Activated CD4-positive, alpha-beta memory T cell treated with anti-CD3 and anti-CD28 coated beads for 36 hours (primary cell): ENCODE results near the gene ZXDC. TPM values are rescaled to one million over a fixed set of nuclear protein-coding genes. Genes with fewer than 3 reads are reported as not detected.

Source experiments
- CTCF ChIA-PET: fragments of 350-600 bp; sonication (Branson Sonifier 250); formaldehyde crosslinking; loops from one replicate; lab custom pipeline; 2021; ENCODE audit warnings: antibody characterized with exemption, inconsistent platforms; lab: Charles Lee
- POLR2A ChIA-PET: fragments of 350-600 bp; sonication (Branson Sonifier 250); formaldehyde crosslinking; loops from one replicate; lab custom pipeline; 2021; ENCODE audit warnings: antibody characterized with exemption; lab: Charles Lee
- DNase-seq: peaks from one replicate; pipeline ENCODE4 v3.0.0-alpha.2; 2020
- H3K27ac Mint-ChIP-seq: one replicate; pipeline ENCODE4 v1.8.0; 2021; ENCODE audit warnings: mixed read lengths
- H3K27me3 Mint-ChIP-seq: one replicate; pipeline ENCODE4 v1.8.0; 2021; ENCODE audit warnings: mixed read lengths
- H3K36me3 Mint-ChIP-seq: one replicate; pipeline ENCODE4 v1.8.0; 2021; ENCODE audit warnings: mixed read lengths
- H3K4me1 Mint-ChIP-seq: one replicate; pipeline ENCODE4 v1.8.0; 2021; ENCODE audit warnings: low read depth, mixed read lengths
- H3K4me3 Mint-ChIP-seq: one replicate; pipeline ENCODE4 v1.8.0; 2021; ENCODE audit warnings: mild to moderate bottlenecking, mixed read lengths
- H3K9me3 Mint-ChIP-seq: one replicate; pipeline ENCODE4 v1.8.0; 2021; ENCODE audit warnings: mixed read lengths
- intact Hi-C: fragments of 100-400 bp; cut with micrococcal nuclease; formaldehyde crosslinking; loops from one replicate; pipeline ENCODE4 v1.15.1; 2023
- total RNA-seq, 2 experiments: library from RNA; stranded (reverse); gene quantifications; one replicate each; pipeline ENCODE4 v1.2.3, GENCODE V29; 2021

ZXDC gene
- total RNA-seq, 2 experiments from 2014 or later, result 18.2 to 19.1 TPM

GRCh38 chr3:126517291-126517951 lies 41.7 kb upstream of the ZXDC start, which contains the start of gene UROC1:
Gene UROC1 (minus strand): TSS chr3:126517773. CDS start chr3:126517719, 54 bp downstream.
- Mint-ChIP-seq H3K9me3 (no peaks in the 10 kb centered on the region), H3K27me3 (no peaks in the 10 kb centered on the region), H3K4me1 (no peaks in the 10 kb centered on the region), H3K27ac (no peak within 1 kb of the TSS), H3K4me3 (no peak within 1 kb of the TSS), H3K36me3 (no peaks in the 10 kb centered on the region)
- ChIA-PET CTCF (no interaction called here), POLR2A (no interaction called here)
- DNase-seq, result no peak
- intact Hi-C loops, result no loop called here

DNA sequence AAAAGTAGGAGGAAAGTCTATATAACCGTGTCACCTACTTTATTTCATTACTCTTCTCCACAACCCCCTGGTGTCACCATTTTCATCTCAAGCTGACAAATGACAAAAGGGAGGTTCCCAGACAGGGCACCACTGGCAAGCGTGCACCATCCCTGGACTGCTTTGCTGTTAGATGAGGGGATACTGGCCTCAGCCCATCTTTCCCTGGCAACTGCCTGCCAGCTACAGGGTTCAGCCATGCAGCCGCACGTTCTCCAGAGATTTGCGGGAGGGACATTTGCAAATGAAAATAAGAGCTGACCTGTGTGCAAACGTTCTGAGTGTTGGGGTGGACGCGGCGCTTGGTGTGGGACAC lies 41.2 kb upstream of the ZXDC start:
- ChIA-PET CTCF (no interaction called here), POLR2A (no interaction called here)
- Mint-ChIP-seq H3K9me3 (no peaks in the 10 kb centered on the region), H3K27me3 (no peaks in the 10 kb centered on the region), H3K36me3 (no peaks in the 10 kb centered on the region), H3K27ac (no peak overlapping the region), H3K4me3 (no peak overlapping the region), H3K4me1 (no peaks in the 10 kb centered on the region)
- no peak for DNase-seq
- intact Hi-C loops, result no loop called here

DNA sequence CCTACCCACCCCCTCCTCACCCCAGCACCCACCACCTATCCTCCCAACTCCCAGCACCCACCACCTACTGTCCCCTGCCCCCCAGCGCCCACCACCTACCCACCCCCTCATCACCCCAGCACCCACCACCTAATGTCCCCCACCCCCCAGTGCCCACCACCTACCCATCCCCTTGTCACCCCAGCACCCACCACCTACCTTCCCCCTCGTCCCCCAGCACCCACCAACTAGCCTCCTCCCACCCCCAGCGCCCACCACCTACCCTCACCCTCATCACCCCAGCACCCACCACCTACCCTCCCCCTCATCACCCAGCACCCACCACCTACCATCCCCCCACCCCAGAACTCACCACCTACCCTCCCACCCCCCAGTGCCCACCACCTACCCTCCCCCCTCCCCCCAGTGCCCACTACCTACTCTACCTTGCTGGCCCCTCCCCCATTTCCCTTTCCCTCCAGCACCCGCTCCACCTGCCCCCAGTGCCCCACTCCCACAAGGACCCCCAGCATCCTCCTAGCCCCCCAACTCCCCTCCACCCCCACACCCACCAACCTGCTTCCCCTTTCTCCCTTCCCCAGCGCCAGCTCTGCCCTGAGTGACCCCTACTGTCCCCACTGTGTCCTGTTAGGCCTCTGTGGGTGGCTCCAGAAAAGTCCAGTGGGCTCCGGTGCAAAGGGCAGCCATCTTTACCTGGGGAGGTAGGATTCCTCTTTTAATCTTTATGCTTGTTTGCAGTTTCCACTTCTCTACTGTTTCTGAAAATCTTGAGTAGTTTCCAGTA lies 40.7 kb upstream of the ZXDC start:
- H3K4me1 Mint-ChIP-seq, result no peaks in the 10 kb centered on the region
- intact Hi-C loops, result no loop called here
- no peaks in the 10 kb centered on the region for H3K27me3 Mint-ChIP-seq
- H3K4me3 Mint-ChIP-seq, result no peak overlapping the region
- POLR2A ChIA-PET, result no interaction called here
- no peaks in the 10 kb centered on the region for H3K36me3 Mint-ChIP-seq
- H3K9me3 Mint-ChIP-seq, result no peaks in the 10 kb centered on the region
- CTCF ChIA-PET, result no interaction called here
- no peak overlapping the region for H3K27ac Mint-ChIP-seq
- no peak for DNase-seq

- POLR2A ChIA-PET, result no interaction called here
- Mint-ChIP-seq H3K4me3 (no peak overlapping the region), H3K4me1 (no peaks in the 10 kb centered on the region), H3K36me3 (no peaks in the 10 kb centered on the region), H3K27me3 (no peaks in the 10 kb centered on the region), H3K9me3 (no peaks in the 10 kb centered on the region), H3K27ac (no peak overlapping the region)
- CTCF ChIA-PET, result no interaction called here
- no peak for DNase-seq
- intact Hi-C loops, result no loop called here
These were observed 39.5 kb upstream of the ZXDC start for GRCh38 chr3:126515066-126515706.

DNA sequence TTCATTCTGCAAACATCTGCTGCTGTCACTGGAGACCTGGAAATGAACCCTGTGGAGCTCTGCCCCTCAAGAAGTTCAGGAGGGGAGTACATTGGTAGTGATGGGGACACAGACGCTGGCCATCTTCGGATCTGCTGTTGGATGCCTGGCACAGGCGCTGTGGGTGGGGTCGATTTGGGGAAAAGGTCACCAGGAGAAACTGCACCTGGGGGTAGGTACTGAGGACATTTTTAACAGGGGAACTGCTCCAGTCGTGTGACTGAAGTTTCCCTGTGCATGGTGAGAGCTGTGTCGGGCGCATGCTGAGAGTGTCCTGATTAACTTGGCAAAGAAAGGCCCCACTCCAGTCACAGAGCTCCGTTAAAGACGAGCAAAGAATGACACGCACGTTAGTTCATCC lies 38.5 kb upstream of the ZXDC start:
- no peaks in the 10 kb centered on the region for H3K9me3 Mint-ChIP-seq
- H3K4me3 Mint-ChIP-seq, result no peak overlapping the region
- H3K36me3 Mint-ChIP-seq, result no peaks in the 10 kb centered on the region
- H3K27ac Mint-ChIP-seq, result no peak overlapping the region
- ChIA-PET CTCF (interaction anchor here (1.0 kb wide), 1 partner anchor 10 kb away, joined by 3 read pairs; the partner anchor contains the start of gene CHST13), POLR2A (no interaction called here)
- H3K4me1 Mint-ChIP-seq, result no peaks in the 10 kb centered on the region
- DNase-seq, result no peak
- intact Hi-C loops, result no loop called here
- no peaks in the 10 kb centered on the region for H3K27me3 Mint-ChIP-seq

GRCh38 chr3:126512916-126513650 lies 37.4 kb upstream of the ZXDC start:
- Mint-ChIP-seq H3K36me3 (no peaks in the 10 kb centered on the region), H3K9me3 (no peaks in the 10 kb centered on the region), H3K27me3 (no peaks in the 10 kb centered on the region), H3K27ac (no peak overlapping the region), H3K4me1 (no peaks in the 10 kb centered on the region), H3K4me3 (no peak overlapping the region)
- DNase-seq, result no peak
- ChIA-PET POLR2A (no interaction called here), CTCF (interaction anchor here (2.5 kb wide), 1 partner anchor 10 kb away, joined by 15 read pairs; the partner anchor contains the start of gene CHST13)
- intact Hi-C loops, result no loop called here

GRCh38 chr3:126512026-126512425 lies 36.3 kb upstream of the ZXDC start:
- Mint-ChIP-seq H3K27ac (no peak overlapping the region), H3K4me3 (no peak overlapping the region), H3K27me3 (no peaks in the 10 kb centered on the region), H3K36me3 (no peaks in the 10 kb centered on the region), H3K4me1 (no peaks in the 10 kb centered on the region), H3K9me3 (no peaks in the 10 kb centered on the region)
- intact Hi-C loops, result no loop called here
- DNase-seq, result no peak
- POLR2A ChIA-PET, result no interaction called here
- CTCF ChIA-PET, result interaction anchor here (2.5 kb wide), 1 partner anchor 11 kb away, joined by 15 read pairs; the partner anchor contains the start of gene CHST13

GRCh38 chr3:126511291-126511690 lies 35.6 kb upstream of the ZXDC start:
- ChIA-PET CTCF (interaction anchor here (2.5 kb wide), 1 partner anchor 12 kb away, joined by 15 read pairs; the partner anchor contains the start of gene CHST13), POLR2A (no interaction called here)
- Mint-ChIP-seq H3K27ac (no peak overlapping the region), H3K4me1 (no peaks in the 10 kb centered on the region), H3K27me3 (no peaks in the 10 kb centered on the region), H3K36me3 (no peaks in the 10 kb centered on the region), H3K4me3 (no peak overlapping the region), H3K9me3 (no peaks in the 10 kb centered on the region)
- no peak for DNase-seq
- intact Hi-C loops, result no loop called here

GRCh38 chr3:126510308-126510910 lies 34.7 kb upstream of the ZXDC start:
- Mint-ChIP-seq H3K9me3 (no peaks in the 10 kb centered on the region), H3K4me1 (no peaks in the 10 kb centered on the region), H3K4me3 (no peak overlapping the region), H3K27me3 (no peaks in the 10 kb centered on the region), H3K36me3 (no peaks in the 10 kb centered on the region), H3K27ac (no peak overlapping the region)
- CTCF ChIA-PET, result no interaction called here
- no peak for DNase-seq
- POLR2A ChIA-PET, result no interaction called here
- intact Hi-C loops, result no loop called here

DNA sequence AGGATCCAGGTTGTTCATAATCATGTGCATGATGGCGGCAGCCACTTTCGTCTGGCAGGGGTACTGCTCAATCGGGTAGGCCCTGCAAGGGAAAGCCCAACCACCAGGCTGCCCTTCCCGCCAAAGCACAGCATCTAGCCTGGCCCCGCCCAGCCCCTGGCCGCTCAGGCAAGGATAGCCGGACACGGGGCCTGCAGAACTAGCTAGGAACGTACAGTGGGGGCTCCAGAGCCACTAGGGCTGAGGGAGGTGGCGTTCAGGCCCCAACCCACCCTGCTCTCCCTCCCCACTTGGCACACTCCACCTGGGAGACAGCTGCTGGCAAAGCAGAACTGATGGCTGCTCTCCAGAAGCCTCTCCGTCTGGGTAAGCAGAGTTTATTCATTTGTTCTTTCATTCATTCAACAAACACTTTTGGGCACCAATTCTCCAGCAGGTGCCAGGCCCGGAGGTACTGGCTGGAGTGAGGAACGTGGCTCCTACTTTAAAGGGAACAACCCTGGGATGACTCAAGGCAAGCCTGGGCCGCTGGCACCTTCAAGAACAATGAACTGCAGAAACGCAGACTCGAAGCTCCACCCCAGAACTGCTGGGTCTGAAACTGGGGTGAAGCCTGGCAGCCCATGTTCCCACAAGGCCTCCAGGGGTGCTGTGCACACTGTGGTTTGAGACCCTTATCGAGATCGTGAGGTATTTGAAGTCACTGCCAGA lies 34.1 kb upstream of the ZXDC start:
- DNase-seq, result no peak
- intact Hi-C loops, result no loop called here
- no peaks in the 10 kb centered on the region for H3K4me1 Mint-ChIP-seq
- no peaks in the 10 kb centered on the region for H3K9me3 Mint-ChIP-seq
- no peak overlapping the region for H3K27ac Mint-ChIP-seq
- CTCF ChIA-PET, result no interaction called here
- no peaks in the 10 kb centered on the region for H3K36me3 Mint-ChIP-seq
- peaks cover 3% of the 10 kb centered on the region for H3K27me3 Mint-ChIP-seq
- POLR2A ChIA-PET, result no interaction called here
- no peak overlapping the region for H3K4me3 Mint-ChIP-seq

DNA sequence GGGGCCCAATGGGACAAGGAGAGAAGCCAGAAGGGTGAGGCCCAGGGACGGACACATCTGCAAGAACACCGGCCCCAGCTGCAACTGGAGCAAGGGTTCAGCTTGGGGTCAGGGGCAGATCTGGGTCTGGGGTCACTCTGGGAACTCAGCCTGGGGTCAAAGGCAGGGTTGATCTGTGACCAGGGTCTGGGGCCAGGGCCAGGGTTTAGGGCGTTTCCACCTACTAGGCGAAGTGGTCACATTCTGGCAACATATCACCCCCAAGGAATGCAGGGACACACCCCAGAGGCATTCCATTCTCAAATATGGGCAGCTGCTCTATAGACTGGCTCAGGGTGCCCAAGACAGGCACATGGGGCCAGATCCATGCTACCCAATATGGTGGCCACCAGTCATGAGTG lies 32.9 kb upstream of the ZXDC start:
- DNase-seq, result no peak
- POLR2A ChIA-PET, result no interaction called here
- no peak overlapping the region for H3K4me3 Mint-ChIP-seq
- H3K27me3 Mint-ChIP-seq, result peaks cover 4% of the 10 kb centered on the region
- no peaks in the 10 kb centered on the region for H3K36me3 Mint-ChIP-seq
- H3K4me1 Mint-ChIP-seq, result no peaks in the 10 kb centered on the region
- CTCF ChIA-PET, result no interaction called here
- no peaks in the 10 kb centered on the region for H3K9me3 Mint-ChIP-seq
- intact Hi-C loops, result no loop called here
- H3K27ac Mint-ChIP-seq, result no peak overlapping the region
